HG03139 (cell line): Measurements from ENCODE around the gene RNF212.

ENCODE experiments used
- ATAC-seq: cut with Tn5 transposase; IDR thresholded peaks from one replicate; pipeline ENCODE4 v1.9.1; 2021; ENCODE audit not compliant: unreplicated experiment

RNF212 gene

DNA sequence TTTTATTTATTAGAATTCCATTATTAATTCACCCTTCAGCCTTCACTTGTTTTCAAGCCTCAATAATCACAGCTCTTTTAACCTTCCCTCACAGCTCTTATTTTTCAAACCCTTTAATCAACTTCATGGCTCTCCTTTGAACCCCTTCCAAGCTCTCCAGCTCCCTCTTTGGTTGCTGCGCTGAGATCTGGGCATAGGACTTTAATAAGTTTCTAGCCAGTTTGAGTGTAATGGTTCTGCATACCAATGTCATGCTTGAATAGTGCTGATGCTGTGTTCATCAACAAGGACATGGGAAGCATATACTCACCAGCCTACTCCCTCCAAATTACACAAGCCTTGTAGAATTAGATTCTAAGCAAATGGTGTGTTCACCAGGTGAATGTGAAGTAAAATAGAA is 3.5 kb upstream of the RNF212 start:
- ATAC-seq: no peak

- ATAC-seq: no peak
These were observed 2.3 kb upstream of the RNF212 start for GRCh38 chr4:1115528-1116293.

GRCh38 chr4:1112821-1113182 is 562 bp downstream of the RNF212 start:
- ATAC-seq: no peak

DNA sequence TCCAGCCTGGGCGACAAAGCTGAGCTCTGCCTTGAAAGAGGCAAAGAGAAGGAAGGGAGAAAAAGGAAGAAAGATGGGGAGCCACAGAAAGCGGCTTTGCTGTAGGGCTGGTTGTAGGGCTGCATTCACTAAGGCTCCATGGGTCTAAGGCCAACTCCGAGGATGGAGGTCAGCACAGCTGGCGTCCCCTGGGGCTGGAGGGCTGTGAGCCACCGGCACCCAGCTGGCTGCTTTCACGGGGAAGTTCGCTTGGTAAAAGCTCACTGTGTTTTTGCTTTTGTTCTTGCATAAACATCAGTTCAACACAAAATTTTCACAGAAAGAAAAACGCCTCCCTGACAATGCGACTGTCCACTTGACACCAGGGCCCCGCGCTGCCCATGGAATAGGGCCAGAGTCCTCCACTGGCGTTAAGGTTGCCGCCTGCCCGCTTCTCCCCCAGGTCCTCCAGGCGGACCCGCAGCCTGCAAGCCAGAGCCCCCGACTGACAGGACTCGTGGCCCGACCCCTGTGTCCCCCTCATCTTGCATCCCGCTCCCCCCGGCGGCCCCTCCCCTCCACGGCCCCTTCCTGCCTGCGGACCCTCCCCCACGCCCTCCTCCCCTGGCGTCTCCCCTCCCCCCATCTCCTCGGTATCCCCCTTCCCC is 1.1 kb downstream of the RNF212 start:
- no peak for ATAC-seq

GRCh38 chr4:1111259-1111809 is 2.0 kb downstream of the RNF212 start:
- no peak for ATAC-seq

- ATAC-seq: no peak
These were observed 3.4 kb downstream of the RNF212 start for GRCh38 chr4:1109898-1110506.

GRCh38 chr4:1109333-1109732 is 4.0 kb downstream of the RNF212 start:
- no peak for ATAC-seq

DNA sequence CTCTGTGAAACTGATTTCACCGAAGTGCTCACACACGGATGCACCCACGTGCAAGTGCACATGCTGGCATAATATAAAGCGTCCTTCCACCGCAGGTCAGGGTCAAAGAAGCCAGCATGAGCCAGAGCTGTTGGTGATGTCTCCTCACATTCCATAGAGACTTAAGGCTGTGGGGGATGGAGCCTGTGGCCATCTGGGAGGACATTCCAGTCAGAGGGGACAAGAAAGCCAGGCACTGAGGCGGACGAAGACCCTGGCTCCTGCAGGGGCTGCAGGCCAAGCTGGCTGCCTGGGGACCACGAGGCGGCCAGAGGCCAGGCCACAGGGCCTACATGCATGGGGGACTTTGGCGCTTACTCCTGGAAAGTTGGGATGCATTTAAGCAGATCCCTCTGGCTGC is 7.7 kb downstream of the RNF212 start:
- ATAC-seq: no peak

GRCh38 chr4:1105067-1105466 is 8.3 kb downstream of the RNF212 start:
- ATAC-seq: no peak

DNA sequence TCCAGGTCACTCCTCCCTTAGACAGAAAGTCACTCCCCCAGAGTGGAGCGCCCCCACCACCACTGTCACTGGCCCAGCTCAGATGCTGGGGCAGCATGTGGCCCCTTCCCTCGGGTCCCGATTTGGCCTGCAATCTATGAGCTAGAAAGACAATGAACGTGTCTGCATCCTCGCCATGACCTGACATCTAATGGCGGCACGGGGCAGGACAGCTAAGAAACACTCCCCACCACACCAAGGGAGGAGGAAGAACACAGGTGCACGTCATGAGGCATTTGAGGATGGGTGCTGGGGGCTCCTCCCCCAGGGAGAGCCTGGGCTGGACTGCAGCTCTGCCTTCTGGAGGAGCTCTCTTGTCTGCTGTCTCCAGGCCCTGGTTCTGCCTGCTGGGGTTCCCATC is 8.7 kb downstream of the RNF212 start:
- ATAC-seq: no peak

DNA sequence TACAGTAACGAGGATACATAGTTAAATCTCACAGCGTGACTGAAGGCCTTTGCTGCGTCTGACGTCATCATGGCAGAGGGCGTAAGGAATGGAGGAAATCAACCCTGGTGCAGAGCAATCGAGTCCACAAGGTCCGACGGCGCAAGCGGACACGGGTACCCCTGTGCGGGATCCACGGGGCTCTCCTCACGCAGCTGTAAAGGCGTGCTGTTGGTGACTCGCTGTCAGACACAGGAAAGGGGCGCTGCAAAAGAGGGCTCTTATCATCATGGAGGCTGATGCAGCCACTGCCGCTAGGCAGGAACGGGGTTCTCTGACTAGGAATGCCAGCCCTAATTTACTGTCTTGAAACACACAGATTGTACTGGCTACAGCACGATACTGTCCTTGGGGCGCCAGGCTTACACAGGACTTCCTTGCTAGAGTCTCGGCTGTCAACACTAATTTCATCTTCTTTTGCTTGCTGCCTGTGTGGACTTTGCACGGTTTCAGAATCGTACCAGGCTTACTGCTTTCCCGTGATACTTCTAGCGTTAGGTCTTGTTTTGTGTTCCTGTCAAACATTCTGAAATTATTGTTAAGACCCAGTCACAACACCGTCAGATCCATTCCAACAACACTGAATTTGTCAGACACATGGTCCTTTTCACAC is 13.6 kb downstream of the RNF212 start:
- ATAC-seq: no peak

- ATAC-seq: no peak
These were observed 14.1 kb downstream of the RNF212 start for GRCh38 chr4:1099270-1099669.

DNA sequence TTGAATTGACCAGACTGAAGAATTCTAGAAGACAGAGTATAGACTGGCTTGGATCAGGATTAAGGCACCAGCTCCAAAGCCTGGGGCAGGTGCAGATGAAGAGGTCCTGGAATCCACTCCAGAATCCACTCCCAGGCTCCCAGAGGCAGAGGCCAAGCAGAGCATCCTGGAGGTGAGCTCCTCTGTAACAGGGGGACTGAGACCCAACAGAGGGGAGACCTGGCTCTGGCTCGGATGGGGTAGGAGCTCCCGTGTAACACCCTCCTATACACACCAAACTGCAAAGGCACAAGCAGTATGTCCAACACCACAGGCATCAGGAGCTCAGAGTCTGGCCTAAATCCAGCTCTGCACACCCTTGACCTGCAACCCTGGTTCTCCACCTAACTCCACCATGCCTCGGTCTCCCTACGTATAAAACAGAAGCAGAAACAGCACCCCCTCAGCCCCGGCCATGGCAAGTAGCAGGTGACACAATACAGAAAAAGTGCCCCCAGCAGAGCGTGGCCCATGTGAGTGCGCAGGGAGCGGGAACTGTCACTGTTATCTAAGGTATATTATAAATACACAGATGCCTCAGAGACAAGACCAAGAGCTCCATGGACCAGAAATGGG is 14.9 kb downstream of the RNF212 start:
- no peak for ATAC-seq

GRCh38 chr4:1097553-1097952 is 15.8 kb downstream of the RNF212 start:
- ATAC-seq: no peak

DNA sequence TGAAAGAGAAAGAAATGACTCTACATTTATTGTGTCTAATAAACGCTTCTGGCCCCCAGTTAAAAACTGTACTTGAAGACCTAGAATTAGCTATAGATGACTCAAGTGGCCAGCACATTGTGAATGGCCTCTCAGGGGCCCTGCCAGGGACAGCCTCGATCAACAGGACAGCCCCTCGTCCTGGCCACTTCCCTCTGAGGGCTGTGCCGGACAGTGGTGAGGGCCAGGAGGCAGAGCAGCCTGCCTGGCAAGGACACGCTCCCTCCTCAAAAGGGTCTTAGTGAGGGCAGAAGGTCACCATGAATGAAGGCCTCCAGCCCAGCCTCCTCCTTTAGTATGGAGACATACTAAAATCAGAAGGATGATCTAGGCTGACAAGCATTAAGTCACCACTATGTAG is 16.5 kb downstream of the RNF212 start:
- ATAC-seq: no peak

- ATAC-seq: no peak
These were observed 19.1 kb downstream of the RNF212 start for GRCh38 chr4:1094336-1094690.

DNA sequence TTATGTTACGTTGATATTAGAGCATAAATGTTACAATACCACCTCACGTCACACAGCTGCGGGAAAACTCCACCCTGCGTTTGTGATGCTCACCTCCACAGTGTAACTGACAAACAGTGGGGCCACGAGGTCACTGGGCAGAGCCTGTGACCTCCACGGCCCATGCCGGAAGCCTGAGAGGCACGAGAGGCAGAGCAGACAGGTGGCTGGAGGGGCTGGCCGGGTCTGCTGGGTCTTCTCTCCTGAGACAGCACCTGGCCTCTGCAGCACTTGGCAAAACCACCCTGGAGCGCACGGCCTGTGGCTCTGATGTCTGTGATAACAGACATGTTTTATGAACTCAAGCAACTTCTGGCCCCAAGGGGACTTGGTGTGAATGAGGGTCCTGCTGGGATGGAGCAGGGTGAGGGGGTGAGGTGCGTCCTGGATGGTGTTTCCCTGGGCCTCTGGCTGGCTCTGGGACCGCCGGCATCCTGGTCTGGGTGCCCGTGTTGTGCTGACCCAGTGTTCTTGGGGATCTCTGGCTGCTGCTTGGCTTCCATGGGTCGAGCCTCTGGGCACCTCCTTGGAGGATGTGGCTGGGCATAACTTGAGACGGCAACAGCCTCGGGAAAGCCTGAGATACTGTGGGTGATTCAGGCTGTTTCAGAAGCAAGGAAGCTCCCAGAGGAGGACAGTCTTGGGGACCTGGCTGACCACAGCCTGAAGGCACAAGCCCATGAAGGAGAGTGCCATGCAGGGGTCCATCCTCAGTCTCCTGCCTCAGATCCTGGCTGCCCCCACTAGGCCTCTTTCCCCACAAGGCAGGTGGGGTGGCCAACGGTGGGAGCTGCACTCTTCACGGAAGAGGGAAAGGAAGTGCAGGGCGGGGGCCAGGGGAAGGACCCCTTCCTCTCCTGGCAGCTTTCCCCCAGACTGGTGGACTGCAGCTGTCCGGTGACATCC is 19.7 kb downstream of the RNF212 start:
- no peak for ATAC-seq

DNA sequence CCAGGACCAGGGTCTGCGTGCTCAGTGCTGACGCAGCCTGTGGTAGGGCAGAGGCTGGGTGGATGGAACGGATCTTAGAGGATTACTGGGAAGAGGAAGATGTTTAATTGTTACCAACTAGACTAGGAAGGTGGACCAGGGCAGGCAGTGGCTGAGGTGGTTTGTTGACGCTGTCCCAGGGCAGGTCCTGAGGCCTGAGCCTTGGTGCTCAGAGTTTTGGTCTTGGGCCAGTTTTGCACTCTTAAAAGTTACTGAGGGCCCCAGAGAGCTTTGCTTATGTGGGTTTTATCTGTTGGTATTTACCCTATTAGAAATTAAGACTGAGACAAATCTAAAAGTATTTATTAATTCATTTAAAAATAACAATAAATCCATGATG is 20.4 kb downstream of the RNF212 start:
- no peak for ATAC-seq

DNA sequence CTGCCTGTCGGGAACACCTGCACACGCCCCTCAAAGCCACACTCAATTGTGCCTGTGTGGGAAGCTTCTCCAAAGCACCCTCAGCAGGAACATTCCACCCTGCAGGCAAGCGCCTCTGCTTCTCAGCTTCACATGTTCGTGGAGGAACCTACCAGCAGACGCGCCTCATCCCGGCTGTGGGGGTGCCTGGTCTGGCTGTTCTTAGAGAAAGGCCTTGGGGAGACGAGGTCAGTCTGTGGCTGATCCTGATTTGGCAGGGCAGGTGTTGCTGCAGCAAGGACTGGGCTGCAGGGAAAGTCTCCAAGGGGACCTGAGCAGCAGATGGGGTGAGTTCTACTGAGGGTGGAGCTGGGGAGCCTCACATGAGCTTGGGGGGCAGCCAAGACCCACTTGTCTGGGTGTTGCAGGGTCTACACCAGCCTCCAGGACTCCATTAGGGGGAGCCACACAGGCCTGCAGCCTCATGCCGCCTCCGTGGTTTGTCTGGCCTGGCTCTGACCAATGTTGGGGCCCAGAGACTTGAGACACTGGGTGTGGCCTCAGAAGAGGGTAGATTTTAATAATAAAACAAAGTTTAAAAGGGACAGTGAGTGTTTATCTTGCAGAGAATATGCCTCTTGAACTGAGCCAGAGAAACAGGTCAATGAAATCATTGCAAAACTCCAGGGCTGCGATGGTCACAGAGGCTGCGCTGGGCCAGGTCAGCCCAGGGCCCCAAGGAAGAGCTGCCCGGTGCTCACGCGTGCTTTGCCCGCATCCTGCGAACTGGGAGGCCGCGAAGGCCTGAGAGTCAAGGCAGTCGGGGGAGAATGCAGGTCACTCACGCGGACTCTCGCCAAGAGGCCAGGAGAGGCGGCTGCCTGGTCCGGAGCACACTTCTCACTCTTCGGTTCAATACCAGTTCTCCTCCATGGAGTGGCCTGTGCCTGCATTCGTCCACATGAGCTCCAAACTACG is 21.1 kb downstream of the RNF212 start:
- ATAC-seq: no peak
